C1 segment of cervical spinal cord (tissue), 14 donors: Measurements from ENCODE around the gene RIPOR2.
"Not testable (repeated sequence)": the region's sequence is repeated elsewhere in the genome, so short reads cannot be mapped to it uniquely, and the experiment has no call there.

Experiments used
- DNase-seq, 14 donors: peaks; one replicate each; lab custom pipeline; 2025; lab: John Stamatoyannopoulos, UW

RIPOR2 gene

GRCh38 chr6:24926647-24927046 lies 9.1 kb downstream of the RIPOR2 start:
- DNase-seq: not testable (repeated sequence)

- DNase-seq: no peak
These were observed 9.6 kb downstream of the RIPOR2 start for GRCh38 chr6:24926192-24926591.

GRCh38 chr6:24925661-24926060 lies 10.1 kb downstream of the RIPOR2 start:
- DNase-seq: no peak

- no peak for DNase-seq
These were observed 11.0 kb downstream of the RIPOR2 start for GRCh38 chr6:24924580-24925356.

GRCh38 chr6:24923885-24924401 lies 11.8 kb downstream of the RIPOR2 start:
- no peak for DNase-seq

- no peak for DNase-seq
These were observed 12.9 kb downstream of the RIPOR2 start for GRCh38 chr6:24922814-24923213.

GRCh38 chr6:24922170-24922569 lies 13.6 kb downstream of the RIPOR2 start:
- no peak for DNase-seq

- no peak for DNase-seq
These were observed 15.6 kb downstream of the RIPOR2 start for GRCh38 chr6:24920136-24920535.

GRCh38 chr6:24919056-24919892 lies 16.5 kb downstream of the RIPOR2 start:
- DNase-seq: no peak

- DNase-seq: no peak
These were observed 17.1 kb downstream of the RIPOR2 start for GRCh38 chr6:24918641-24919055.

- no peak for DNase-seq
These were observed 19.3 kb downstream of the RIPOR2 start for GRCh38 chr6:24916496-24916895.

- no peak for DNase-seq
These were observed 20.1 kb downstream of the RIPOR2 start for GRCh38 chr6:24915641-24916040.

GRCh38 chr6:24914082-24914481 lies 21.7 kb downstream of the RIPOR2 start:
- not testable (repeated sequence) for DNase-seq

- DNase-seq: no peak
These were observed 23.9 kb downstream of the RIPOR2 start for GRCh38 chr6:24911796-24912382.

GRCh38 chr6:24910961-24911725 lies 24.6 kb downstream of the RIPOR2 start:
- DNase-seq: peak in 5 of 14 donors; percentile 27 to 50 (median 31)

GRCh38 chr6:24910331-24910960 lies 25.3 kb downstream of the RIPOR2 start:
- DNase-seq: peak in 3 of 14 donors; percentile 15 to 50 (median 16)

- DNase-seq: no peak
These were observed 26.2 kb downstream of the RIPOR2 start for GRCh38 chr6:24909241-24910216.

- DNase-seq: no peak
These were observed 27.1 kb downstream of the RIPOR2 start for GRCh38 chr6:24908650-24909035.

- DNase-seq: no peak
These were observed 27.7 kb downstream of the RIPOR2 start for GRCh38 chr6:24907919-24908649.
